H9 (cell line): ENCODE measurements around the gene TMEM14C. TPM values are rescaled to one million over a fixed set of nuclear protein-coding genes. Genes with fewer than 3 reads are reported as not detected.

Source experiments
- DNase-seq: peaks from one replicate; pipeline ENCODE4 v3.0.0-alpha.2; 2017
- H2AFZ ChIP-seq: one replicate; pipeline ENCODE4 v1.6.1; 2013; ENCODE audit warnings: mild to moderate bottlenecking, low read length, control low read depth, moderate library complexity
- H2AK5ac ChIP-seq: 2 replicates; pipeline ENCODE4 v1.6.1; 2013; ENCODE audit warnings: low read length, control low read depth, mixed read lengths; ENCODE audit not compliant: insufficient read length
- H2BK120ac ChIP-seq: one replicate; pipeline ENCODE4 v1.6.1; 2013; ENCODE audit warnings: low read depth, mild to moderate bottlenecking, low read length, control low read depth, inconsistent platforms; ENCODE audit not compliant: poor library complexity, severe bottlenecking
- H2BK12ac ChIP-seq: 2 replicates; pipeline ENCODE4 v1.6.1; 2013; ENCODE audit warnings: low read length, control low read depth, mixed read lengths, low read depth; ENCODE audit not compliant: insufficient read length
- H2BK15ac ChIP-seq: 2 replicates; pipeline ENCODE4 v1.6.1; 2013; ENCODE audit warnings: low read depth, low read length, control low read depth
- H2BK20ac ChIP-seq: one replicate; pipeline ENCODE4 v1.6.1; 2013; ENCODE audit warnings: low read depth, mild to moderate bottlenecking, low read length, control low read depth, inconsistent platforms; ENCODE audit not compliant: poor library complexity, severe bottlenecking
- H2BK5ac ChIP-seq: 2 replicates; pipeline ENCODE4 v1.6.1; 2013; ENCODE audit warnings: low read length, control low read depth, mixed read lengths; ENCODE audit not compliant: insufficient read length
- H3K14ac ChIP-seq: 2 replicates; pipeline ENCODE4 v1.6.1; 2013; ENCODE audit warnings: low read length, control low read depth; ENCODE audit not compliant: insufficient read depth
- H3K18ac ChIP-seq: 2 replicates; pipeline ENCODE4 v1.6.1; 2013; ENCODE audit warnings: low read depth, mild to moderate bottlenecking, mixed read lengths, low read length, control low read depth; ENCODE audit not compliant: insufficient read length
- H3K23ac ChIP-seq: 2 replicates; pipeline ENCODE4 v1.6.1; 2013; ENCODE audit warnings: low read length, control low read depth, mixed read lengths, low read depth; ENCODE audit not compliant: insufficient read length
- H3K23me2 ChIP-seq: 2 replicates; pipeline ENCODE4 v1.6.1; 2013; ENCODE audit warnings: low read depth, mild to moderate bottlenecking, mixed read lengths, low read length, control low read depth; ENCODE audit not compliant: insufficient read length, poor library complexity, severe bottlenecking
- H3K27ac ChIP-seq: 2 replicates; pipeline ENCODE4 v1.5.1; 2013; ENCODE audit warnings: low read length, control low read depth, mixed read lengths, low read depth; ENCODE audit not compliant: insufficient read length
- H3K27me3 ChIP-seq: 2 replicates; pipeline ENCODE4 v1.6.1; 2013; ENCODE audit warnings: low read length, control low read depth, inconsistent platforms; ENCODE audit not compliant: insufficient read depth
- H3K4ac ChIP-seq: 2 replicates; pipeline ENCODE4 v1.6.1; 2013; ENCODE audit warnings: low read depth, mild to moderate bottlenecking, control low read depth, inconsistent platforms, low read length, moderate library complexity
- H3K4me1 ChIP-seq: 2 replicates; pipeline ENCODE4 v1.6.1; 2013; ENCODE audit warnings: low read length, control low read depth, inconsistent platforms; ENCODE audit not compliant: insufficient read depth
- H3K4me2 ChIP-seq: 2 replicates; pipeline ENCODE4 v1.6.1; 2013; ENCODE audit warnings: low read length, control low read depth, mixed read lengths; ENCODE audit not compliant: insufficient read length, insufficient read depth
- H3K56ac ChIP-seq: 2 replicates; pipeline ENCODE4 v1.6.1; 2013; ENCODE audit warnings: low read depth, mild to moderate bottlenecking, mixed read lengths, low read length, control low read depth; ENCODE audit not compliant: insufficient read length
- H3K79me1 ChIP-seq: 2 replicates; pipeline ENCODE4 v1.6.1; 2013; ENCODE audit warnings: low read depth, mild to moderate bottlenecking, moderate library complexity, low read length, control low read depth, inconsistent platforms; ENCODE audit not compliant: insufficient read depth, poor library complexity, severe bottlenecking
- H3K79me2 ChIP-seq: 2 replicates; pipeline ENCODE4 v1.6.1; 2013; ENCODE audit warnings: low read length, control low read depth, inconsistent platforms; ENCODE audit not compliant: insufficient read depth
- H3K9ac ChIP-seq: 2 replicates; pipeline ENCODE4 v1.6.1; 2013; ENCODE audit warnings: low read length, control low read depth, mixed read lengths; ENCODE audit not compliant: insufficient read length; ENCODE audit errors: extremely low read depth
- H3K9me3 ChIP-seq: one replicate; pipeline ENCODE4 v1.6.1; 2013; ENCODE audit warnings: low read depth, low read length, inconsistent platforms; ENCODE audit not compliant: control insufficient read depth
- H3T11ph ChIP-seq: one replicate; pipeline ENCODE4 v1.6.1; 2013; ENCODE audit warnings: mild to moderate bottlenecking, low read length, control low read depth, inconsistent platforms
- H4K20me1 ChIP-seq: one replicate; pipeline ENCODE4 v1.6.1; 2013; ENCODE audit not compliant: control insufficient read depth, insufficient read length, insufficient read depth
- H4K5ac ChIP-seq: 2 replicates; pipeline ENCODE4 v1.6.1; 2013; ENCODE audit warnings: low read depth, mild to moderate bottlenecking, mixed read lengths, low read length, control low read depth; ENCODE audit not compliant: insufficient read length
- H4K8ac ChIP-seq: replicated peaks from 2 replicates; pipeline ENCODE4 v1.6.1; 2013; ENCODE audit warnings: low read length, control low read depth, mixed read lengths, low read depth; ENCODE audit not compliant: insufficient read length
- H4K91ac ChIP-seq: 2 replicates; pipeline ENCODE4 v1.6.1; 2013; ENCODE audit warnings: low read depth, mild to moderate bottlenecking, moderate library complexity, mixed read lengths, low read length, control low read depth; ENCODE audit not compliant: insufficient read length
- H3K27ac Mint-ChIP-seq, 3 experiments: 2 replicates in 2 of 3; 3 replicates in 1 of 3; pipeline ENCODE4 v1.8.0; 2020 to 2021; ENCODE audit warnings: mixed read lengths in 3 of 3, mild to moderate bottlenecking in 1 of 3, moderate library complexity in 1 of 3
- H3K27me3 Mint-ChIP-seq: 2 replicates; pipeline ENCODE4 v1.8.0; 2021; ENCODE audit warnings: low read depth, mild to moderate bottlenecking, moderate library complexity, mixed read lengths
- H3K36me3 Mint-ChIP-seq, 3 experiments: 2 replicates in 2 of 3; 3 replicates in 1 of 3; pipeline ENCODE4 v1.8.0; 2020 to 2021; ENCODE audit warnings: low read depth in 3 of 3, mixed read lengths in 3 of 3; ENCODE audit not compliant: insufficient read depth in 1 of 3
- H3K4me1 Mint-ChIP-seq, 2 experiments: 2 replicates each; pipeline ENCODE4 v1.8.0; 2020; ENCODE audit warnings: mixed read lengths in 2 of 2
- H3K4me3 Mint-ChIP-seq, 2 experiments: 2 replicates in 1 of 2; 3 replicates in 1 of 2; pipeline ENCODE4 v1.8.0; 2020 to 2021; ENCODE audit warnings: mild to moderate bottlenecking in 2 of 2, mixed read lengths in 2 of 2, moderate library complexity in 1 of 2
- H3K9me3 Mint-ChIP-seq, 2 experiments: 2 replicates in 1 of 2; 3 replicates in 1 of 2; pipeline ENCODE4 v1.8.0; 2020; ENCODE audit warnings: mild to moderate bottlenecking in 2 of 2, mixed read lengths in 2 of 2, moderate library complexity in 1 of 2
- WGBS: extraction: QIAGEN DNeasy Blood & Tissue Kit; methylation state at CpG from one replicate; pipeline ENCODE4 v1.1.7; 2013; ENCODE audit warnings: missing lambda C conversion rate, low lambda C conversion rate, mixed read lengths; ENCODE audit not compliant: insufficient read length; ENCODE audit errors: extremely low coverage; 5-methylcytosine and 5-hydroxymethylcytosine counted together
- total RNA-seq: library from RNA; stranded (reverse); gene quantifications from 2 replicates; pipeline ENCODE4 v1.2.1, GENCODE V29; 2021
- TF ChIP-seq, protein P1 (sequence below): fragments of 200-600 bp; sonication (generic); conservative IDR thresholded peaks from 3 replicates; pipeline ENCODE4 v1.8.0; 2021; ENCODE audit warnings: antibody characterized with exemption, mild to moderate bottlenecking

The TMEM14C gene
- total RNA-seq, 1 experiment from 2014 or later, result 94.4 TPM

DNA sequence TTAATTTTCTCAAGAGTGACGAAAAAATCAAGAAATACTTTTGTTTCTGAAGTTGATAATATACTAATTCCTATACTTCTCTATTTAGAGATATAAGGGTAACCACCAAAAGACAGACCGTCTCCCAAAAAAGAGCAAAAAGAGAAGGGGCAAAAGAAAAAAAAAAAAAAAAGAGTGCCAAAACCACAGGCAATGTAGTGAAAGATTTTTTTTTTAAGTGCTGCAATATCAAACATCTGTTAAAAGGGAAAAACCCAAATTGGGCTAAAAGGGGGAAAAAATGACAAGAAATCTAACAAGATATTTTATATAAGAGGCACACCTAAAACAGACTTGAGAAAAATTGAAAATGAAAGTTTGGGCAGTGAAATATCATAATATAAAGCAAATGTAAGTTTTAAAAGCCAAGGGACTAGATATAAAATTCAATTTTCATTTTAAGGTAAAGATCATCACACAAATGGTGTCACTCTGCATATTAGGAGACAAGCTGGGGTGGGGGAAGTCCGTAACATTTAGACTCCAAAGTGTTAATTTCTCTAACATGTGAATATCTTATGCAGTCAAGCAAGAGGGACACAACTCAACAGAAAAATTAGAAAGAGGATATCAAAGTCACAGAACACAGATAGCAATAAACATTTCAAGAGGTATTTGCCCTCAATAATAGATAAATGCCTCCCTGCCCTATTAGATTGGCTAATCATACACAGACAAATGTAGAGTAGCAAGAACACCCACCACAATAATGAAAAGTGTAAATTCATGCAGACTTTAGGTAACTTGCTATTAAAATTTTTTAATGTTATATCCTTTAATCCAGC is 37.6 kb upstream of the TMEM14C start:
- TF ChIP-seq, protein P1, sequence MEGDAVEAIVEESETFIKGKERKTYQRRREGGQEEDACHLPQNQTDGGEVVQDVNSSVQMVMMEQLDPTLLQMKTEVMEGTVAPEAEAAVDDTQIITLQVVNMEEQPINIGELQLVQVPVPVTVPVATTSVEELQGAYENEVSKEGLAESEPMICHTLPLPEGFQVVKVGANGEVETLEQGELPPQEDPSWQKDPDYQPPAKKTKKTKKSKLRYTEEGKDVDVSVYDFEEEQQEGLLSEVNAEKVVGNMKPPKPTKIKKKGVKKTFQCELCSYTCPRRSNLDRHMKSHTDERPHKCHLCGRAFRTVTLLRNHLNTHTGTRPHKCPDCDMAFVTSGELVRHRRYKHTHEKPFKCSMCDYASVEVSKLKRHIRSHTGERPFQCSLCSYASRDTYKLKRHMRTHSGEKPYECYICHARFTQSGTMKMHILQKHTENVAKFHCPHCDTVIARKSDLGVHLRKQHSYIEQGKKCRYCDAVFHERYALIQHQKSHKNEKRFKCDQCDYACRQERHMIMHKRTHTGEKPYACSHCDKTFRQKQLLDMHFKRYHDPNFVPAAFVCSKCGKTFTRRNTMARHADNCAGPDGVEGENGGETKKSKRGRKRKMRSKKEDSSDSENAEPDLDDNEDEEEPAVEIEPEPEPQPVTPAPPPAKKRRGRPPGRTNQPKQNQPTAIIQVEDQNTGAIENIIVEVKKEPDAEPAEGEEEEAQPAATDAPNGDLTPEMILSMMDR, result no peak

More for the DNA sequence above, 37.6 kb upstream of the TMEM14C start:
- Histone ChIP-seq H3K18ac (no peak overlapping the region), H2BK20ac (no peak overlapping the region), H3T11ph (no peak overlapping the region), H3K4ac (no peak overlapping the region), H4K91ac (no peak overlapping the region), H4K20me1 (no peaks in the 10 kb centered on the region), H4K5ac (no peak overlapping the region), H2BK5ac (no peak overlapping the region), H3K27me3 (no peaks in the 10 kb centered on the region), H3K9me3 (no peaks in the 10 kb centered on the region), H4K8ac (no peak overlapping the region), H2AFZ (no peak overlapping the region), H3K56ac (no peak overlapping the region), H3K27ac (no peak overlapping the region), H2AK5ac (no peak overlapping the region), H3K4me2 (no peak overlapping the region), H3K79me1 (no peaks in the 10 kb centered on the region), H3K23me2 (no peaks in the 10 kb centered on the region), H3K14ac (no peak overlapping the region), H3K79me2 (no peaks in the 10 kb centered on the region), H2BK15ac (no peak overlapping the region), H3K23ac (no peak overlapping the region), H2BK120ac (no peak overlapping the region), H3K9ac (no peak overlapping the region), H3K4me1 (no peaks in the 10 kb centered on the region), H2BK12ac (no peak overlapping the region)
- no peak overlapping the region for H3K27ac Mint-ChIP-seq
- DNase-seq, result no peak
- no CpG with 5 or more reads among the region's 3 CpGs for WGBS
- H3K4me1 Mint-ChIP-seq, result peaks cover 14 to 16% of the 10 kb centered on the region in 2 experiments
- no peaks in the 10 kb centered on the region for H3K9me3 Mint-ChIP-seq
- H3K36me3 Mint-ChIP-seq, result no peaks in the 10 kb centered on the region
- H3K27me3 Mint-ChIP-seq, result no peaks in the 10 kb centered on the region
- H3K4me3 Mint-ChIP-seq, result no peak overlapping the region
